H9 (cell line): Measurements from ENCODE around the gene UBAC2. TPM values are rescaled to one million over a fixed set of nuclear protein-coding genes. Genes with fewer than 3 reads are reported as not detected.

Experiments
- DNase-seq: peaks from one replicate; pipeline ENCODE4 v3.0.0-alpha.2; 2017
- H2AFZ ChIP-seq: one replicate; pipeline ENCODE4 v1.6.1; 2013; ENCODE audit warnings: mild to moderate bottlenecking, low read length, control low read depth, moderate library complexity
- H2AK5ac ChIP-seq: 2 replicates; pipeline ENCODE4 v1.6.1; 2013; ENCODE audit warnings: low read length, control low read depth, mixed read lengths; ENCODE audit not compliant: insufficient read length
- H2BK120ac ChIP-seq: one replicate; pipeline ENCODE4 v1.6.1; 2013; ENCODE audit warnings: low read depth, mild to moderate bottlenecking, low read length, control low read depth, inconsistent platforms; ENCODE audit not compliant: poor library complexity, severe bottlenecking
- H2BK12ac ChIP-seq: 2 replicates; pipeline ENCODE4 v1.6.1; 2013; ENCODE audit warnings: low read length, control low read depth, mixed read lengths, low read depth; ENCODE audit not compliant: insufficient read length
- H2BK15ac ChIP-seq: 2 replicates; pipeline ENCODE4 v1.6.1; 2013; ENCODE audit warnings: low read depth, low read length, control low read depth
- H2BK20ac ChIP-seq: one replicate; pipeline ENCODE4 v1.6.1; 2013; ENCODE audit warnings: low read depth, mild to moderate bottlenecking, low read length, control low read depth, inconsistent platforms; ENCODE audit not compliant: poor library complexity, severe bottlenecking
- H2BK5ac ChIP-seq: 2 replicates; pipeline ENCODE4 v1.6.1; 2013; ENCODE audit warnings: low read length, control low read depth, mixed read lengths; ENCODE audit not compliant: insufficient read length
- H3K14ac ChIP-seq: 2 replicates; pipeline ENCODE4 v1.6.1; 2013; ENCODE audit warnings: low read length, control low read depth; ENCODE audit not compliant: insufficient read depth
- H3K18ac ChIP-seq: 2 replicates; pipeline ENCODE4 v1.6.1; 2013; ENCODE audit warnings: low read depth, mild to moderate bottlenecking, mixed read lengths, low read length, control low read depth; ENCODE audit not compliant: insufficient read length
- H3K23ac ChIP-seq: 2 replicates; pipeline ENCODE4 v1.6.1; 2013; ENCODE audit warnings: low read length, control low read depth, mixed read lengths, low read depth; ENCODE audit not compliant: insufficient read length
- H3K23me2 ChIP-seq: 2 replicates; pipeline ENCODE4 v1.6.1; 2013; ENCODE audit warnings: low read depth, mild to moderate bottlenecking, mixed read lengths, low read length, control low read depth; ENCODE audit not compliant: insufficient read length, poor library complexity, severe bottlenecking
- H3K27ac ChIP-seq: 2 replicates; pipeline ENCODE4 v1.5.1; 2013; ENCODE audit warnings: low read length, control low read depth, mixed read lengths, low read depth; ENCODE audit not compliant: insufficient read length
- H3K27me3 ChIP-seq: 2 replicates; pipeline ENCODE4 v1.6.1; 2013; ENCODE audit warnings: low read length, control low read depth, inconsistent platforms; ENCODE audit not compliant: insufficient read depth
- H3K4ac ChIP-seq: 2 replicates; pipeline ENCODE4 v1.6.1; 2013; ENCODE audit warnings: low read depth, mild to moderate bottlenecking, control low read depth, inconsistent platforms, low read length, moderate library complexity
- H3K4me1 ChIP-seq: 2 replicates; pipeline ENCODE4 v1.6.1; 2013; ENCODE audit warnings: low read length, control low read depth, inconsistent platforms; ENCODE audit not compliant: insufficient read depth
- H3K4me2 ChIP-seq: 2 replicates; pipeline ENCODE4 v1.6.1; 2013; ENCODE audit warnings: low read length, control low read depth, mixed read lengths; ENCODE audit not compliant: insufficient read length, insufficient read depth
- H3K56ac ChIP-seq: 2 replicates; pipeline ENCODE4 v1.6.1; 2013; ENCODE audit warnings: low read depth, mild to moderate bottlenecking, mixed read lengths, low read length, control low read depth; ENCODE audit not compliant: insufficient read length
- H3K79me1 ChIP-seq: 2 replicates; pipeline ENCODE4 v1.6.1; 2013; ENCODE audit warnings: low read depth, mild to moderate bottlenecking, moderate library complexity, low read length, control low read depth, inconsistent platforms; ENCODE audit not compliant: insufficient read depth, poor library complexity, severe bottlenecking
- H3K79me2 ChIP-seq: 2 replicates; pipeline ENCODE4 v1.6.1; 2013; ENCODE audit warnings: low read length, control low read depth, inconsistent platforms; ENCODE audit not compliant: insufficient read depth
- H3K9ac ChIP-seq: 2 replicates; pipeline ENCODE4 v1.6.1; 2013; ENCODE audit warnings: low read length, control low read depth, mixed read lengths; ENCODE audit not compliant: insufficient read length; ENCODE audit errors: extremely low read depth
- H3K9me3 ChIP-seq: one replicate; pipeline ENCODE4 v1.6.1; 2013; ENCODE audit warnings: low read depth, low read length, inconsistent platforms; ENCODE audit not compliant: control insufficient read depth
- H3T11ph ChIP-seq: one replicate; pipeline ENCODE4 v1.6.1; 2013; ENCODE audit warnings: mild to moderate bottlenecking, low read length, control low read depth, inconsistent platforms
- H4K20me1 ChIP-seq: one replicate; pipeline ENCODE4 v1.6.1; 2013; ENCODE audit not compliant: control insufficient read depth, insufficient read length, insufficient read depth
- H4K5ac ChIP-seq: 2 replicates; pipeline ENCODE4 v1.6.1; 2013; ENCODE audit warnings: low read depth, mild to moderate bottlenecking, mixed read lengths, low read length, control low read depth; ENCODE audit not compliant: insufficient read length
- H4K8ac ChIP-seq: replicated peaks from 2 replicates; pipeline ENCODE4 v1.6.1; 2013; ENCODE audit warnings: low read length, control low read depth, mixed read lengths, low read depth; ENCODE audit not compliant: insufficient read length
- H4K91ac ChIP-seq: 2 replicates; pipeline ENCODE4 v1.6.1; 2013; ENCODE audit warnings: low read depth, mild to moderate bottlenecking, moderate library complexity, mixed read lengths, low read length, control low read depth; ENCODE audit not compliant: insufficient read length
- H3K27ac Mint-ChIP-seq, 3 experiments: 2 replicates in 2 of 3; 3 replicates in 1 of 3; pipeline ENCODE4 v1.8.0; 2020 to 2021; ENCODE audit warnings: mixed read lengths in 3 of 3, mild to moderate bottlenecking in 1 of 3, moderate library complexity in 1 of 3
- H3K27me3 Mint-ChIP-seq: 2 replicates; pipeline ENCODE4 v1.8.0; 2021; ENCODE audit warnings: low read depth, mild to moderate bottlenecking, moderate library complexity, mixed read lengths
- H3K36me3 Mint-ChIP-seq, 3 experiments: 2 replicates in 2 of 3; 3 replicates in 1 of 3; pipeline ENCODE4 v1.8.0; 2020 to 2021; ENCODE audit warnings: low read depth in 3 of 3, mixed read lengths in 3 of 3; ENCODE audit not compliant: insufficient read depth in 1 of 3
- H3K4me1 Mint-ChIP-seq, 2 experiments: 2 replicates each; pipeline ENCODE4 v1.8.0; 2020; ENCODE audit warnings: mixed read lengths in 2 of 2
- H3K4me3 Mint-ChIP-seq, 2 experiments: 2 replicates in 1 of 2; 3 replicates in 1 of 2; pipeline ENCODE4 v1.8.0; 2020 to 2021; ENCODE audit warnings: mild to moderate bottlenecking in 2 of 2, mixed read lengths in 2 of 2, moderate library complexity in 1 of 2
- H3K9me3 Mint-ChIP-seq, 2 experiments: 2 replicates in 1 of 2; 3 replicates in 1 of 2; pipeline ENCODE4 v1.8.0; 2020; ENCODE audit warnings: mild to moderate bottlenecking in 2 of 2, mixed read lengths in 2 of 2, moderate library complexity in 1 of 2
- WGBS: extraction: QIAGEN DNeasy Blood & Tissue Kit; methylation state at CpG from one replicate; pipeline ENCODE4 v1.1.7; 2013; ENCODE audit warnings: missing lambda C conversion rate, low lambda C conversion rate, mixed read lengths; ENCODE audit not compliant: insufficient read length; ENCODE audit errors: extremely low coverage; 5-methylcytosine and 5-hydroxymethylcytosine counted together
- total RNA-seq: library from RNA; stranded (reverse); gene quantifications from 2 replicates; pipeline ENCODE4 v1.2.1, GENCODE V29; 2021
- TF ChIP-seq, protein P1 (sequence below): fragments of 200-600 bp; sonication (generic); conservative IDR thresholded peaks from 3 replicates; pipeline ENCODE4 v1.8.0; 2021; ENCODE audit warnings: antibody characterized with exemption, mild to moderate bottlenecking

The UBAC2 gene
- total RNA-seq, 1 experiment from 2014 or later, result 52.3 TPM

DNA sequence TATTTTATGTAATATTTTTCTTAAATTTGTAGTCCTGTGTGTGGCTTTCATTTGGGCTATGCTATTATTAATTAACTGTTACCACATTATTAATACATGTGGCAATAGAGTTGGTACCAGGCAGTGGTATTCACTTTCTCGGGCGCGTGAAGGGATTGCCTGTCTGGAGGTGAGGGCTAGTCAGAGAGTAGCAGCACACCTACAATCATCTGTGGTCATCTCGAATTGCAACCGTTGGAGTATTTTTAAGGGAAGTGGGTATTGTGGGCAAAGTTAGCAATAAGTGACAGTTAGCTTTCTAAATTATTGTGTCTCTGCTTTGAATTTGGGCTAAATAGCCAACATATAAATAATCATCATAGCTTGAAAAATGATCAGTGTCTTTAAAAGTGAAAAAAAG lies 77.5 kb downstream of the UBAC2 start:
- no CpG with 5 or more reads among the region's 5 CpGs for WGBS
- TF ChIP-seq, protein P1, sequence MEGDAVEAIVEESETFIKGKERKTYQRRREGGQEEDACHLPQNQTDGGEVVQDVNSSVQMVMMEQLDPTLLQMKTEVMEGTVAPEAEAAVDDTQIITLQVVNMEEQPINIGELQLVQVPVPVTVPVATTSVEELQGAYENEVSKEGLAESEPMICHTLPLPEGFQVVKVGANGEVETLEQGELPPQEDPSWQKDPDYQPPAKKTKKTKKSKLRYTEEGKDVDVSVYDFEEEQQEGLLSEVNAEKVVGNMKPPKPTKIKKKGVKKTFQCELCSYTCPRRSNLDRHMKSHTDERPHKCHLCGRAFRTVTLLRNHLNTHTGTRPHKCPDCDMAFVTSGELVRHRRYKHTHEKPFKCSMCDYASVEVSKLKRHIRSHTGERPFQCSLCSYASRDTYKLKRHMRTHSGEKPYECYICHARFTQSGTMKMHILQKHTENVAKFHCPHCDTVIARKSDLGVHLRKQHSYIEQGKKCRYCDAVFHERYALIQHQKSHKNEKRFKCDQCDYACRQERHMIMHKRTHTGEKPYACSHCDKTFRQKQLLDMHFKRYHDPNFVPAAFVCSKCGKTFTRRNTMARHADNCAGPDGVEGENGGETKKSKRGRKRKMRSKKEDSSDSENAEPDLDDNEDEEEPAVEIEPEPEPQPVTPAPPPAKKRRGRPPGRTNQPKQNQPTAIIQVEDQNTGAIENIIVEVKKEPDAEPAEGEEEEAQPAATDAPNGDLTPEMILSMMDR, result no peak
- H2BK12ac ChIP-seq, result no peak overlapping the region
- no peak overlapping the region for H3K4me2 ChIP-seq
- no peak overlapping the region for H2BK5ac ChIP-seq
- no peak overlapping the region for H4K91ac ChIP-seq
- no peak overlapping the region for H3K9ac ChIP-seq
- H2AK5ac ChIP-seq, result no peak overlapping the region
- H3K79me2 ChIP-seq, result no peaks in the 10 kb centered on the region
- Mint-ChIP-seq H3K27ac (no peak overlapping the region), H3K9me3 (no peaks in the 10 kb centered on the region), H3K4me3 (no peak overlapping the region), H3K4me1 (peaks cover 30 to 37% of the 10 kb centered on the region in 2 experiments), H3K36me3 (peaks cover 4 to 10% (median 8%) of the 10 kb centered on the region in 3 experiments; a peak in 4 of 7 replicates), H3K27me3 (no peaks in the 10 kb centered on the region)
- no peak overlapping the region for H3K56ac ChIP-seq
- H3K79me1 ChIP-seq, result peaks cover 9% of the 10 kb centered on the region
- no peaks in the 10 kb centered on the region for H3K27me3 ChIP-seq
- H4K5ac ChIP-seq, result no peak overlapping the region
- no peak overlapping the region for H3K4ac ChIP-seq
- no peaks in the 10 kb centered on the region; the same call in 1 of the 2 replicates for H3K4me1 ChIP-seq
- no peaks in the 10 kb centered on the region for H3K9me3 ChIP-seq
- no peak overlapping the region for H3K27ac ChIP-seq
- no peak overlapping the region for H2BK15ac ChIP-seq
- no peak overlapping the region for H3K14ac ChIP-seq
- H3T11ph ChIP-seq, result no peak overlapping the region
- H2AFZ ChIP-seq, result no peak overlapping the region
- H4K8ac ChIP-seq, result no peak overlapping the region
- no peak for DNase-seq
- H4K20me1 ChIP-seq, result no peaks in the 10 kb centered on the region
- no peak overlapping the region for H2BK20ac ChIP-seq
- no peak overlapping the region for H3K18ac ChIP-seq
- no peak overlapping the region for H3K23ac ChIP-seq
- H2BK120ac ChIP-seq, result no peak overlapping the region
- H3K23me2 ChIP-seq, result no peaks in the 10 kb centered on the region
